HG02938 (cell line): ENCODE data around the gene CHCHD6.
"Not testable (repeated sequence)": the region's sequence is repeated elsewhere in the genome, so short reads cannot be mapped to it uniquely, and the experiment has no call there.

Source experiments
- ATAC-seq: cut with Tn5 transposase; IDR thresholded peaks from one replicate; pipeline ENCODE4 v1.9.1; 2021; ENCODE audit warnings: mild to moderate bottlenecking, moderate library complexity; ENCODE audit not compliant: unreplicated experiment

CHCHD6 gene

GRCh38 chr3:126765187-126766069 lies 61.4 kb downstream of the CHCHD6 start:
- ATAC-seq = no peak

- ATAC-seq = no peak
Measured at GRCh38 chr3:126766653-126767052, 62.6 kb downstream of the CHCHD6 start.

GRCh38 chr3:126768903-126769302 lies 64.9 kb downstream of the CHCHD6 start:
- no peak for ATAC-seq

- no peak for ATAC-seq
Measured at GRCh38 chr3:126770096-126770495, 66.1 kb downstream of the CHCHD6 start.

GRCh38 chr3:126773167-126773566 lies 69.1 kb downstream of the CHCHD6 start:
- ATAC-seq = no peak

GRCh38 chr3:126773783-126774182 lies 69.7 kb downstream of the CHCHD6 start:
- ATAC-seq = no peak

- no peak for ATAC-seq
Measured at GRCh38 chr3:126777366-126777765, 73.3 kb downstream of the CHCHD6 start.

- no peak for ATAC-seq
Measured at GRCh38 chr3:126780666-126781065, 76.6 kb downstream of the CHCHD6 start.

- no peak for ATAC-seq
Measured at GRCh38 chr3:126781406-126781805, 77.4 kb downstream of the CHCHD6 start.

- no peak for ATAC-seq
Measured at GRCh38 chr3:126781889-126782491, 78.0 kb downstream of the CHCHD6 start.

- ATAC-seq = no peak
Measured at GRCh38 chr3:126782536-126782935, 78.5 kb downstream of the CHCHD6 start.

GRCh38 chr3:126784254-126784653 lies 80.2 kb downstream of the CHCHD6 start:
- no peak for ATAC-seq

- ATAC-seq = not testable (repeated sequence)
Measured at GRCh38 chr3:126791320-126791719, 87.3 kb downstream of the CHCHD6 start.

GRCh38 chr3:126792998-126793397 lies 89.0 kb downstream of the CHCHD6 start:
- ATAC-seq = no peak

GRCh38 chr3:126797563-126797962 lies 93.5 kb downstream of the CHCHD6 start:
- no peak for ATAC-seq

GRCh38 chr3:126798521-126798920 lies 94.5 kb downstream of the CHCHD6 start:
- ATAC-seq = no peak

- ATAC-seq = no peak
Measured at GRCh38 chr3:126799099-126799498, 95.1 kb downstream of the CHCHD6 start.

GRCh38 chr3:126801312-126801711 lies 97.3 kb downstream of the CHCHD6 start:
- ATAC-seq = not testable (repeated sequence)

GRCh38 chr3:126807795-126808194 lies 103.8 kb downstream of the CHCHD6 start:
- no peak for ATAC-seq

- ATAC-seq = no peak
Measured at GRCh38 chr3:126811530-126811929, 107.5 kb downstream of the CHCHD6 start.

GRCh38 chr3:126816298-126816697 lies 112.3 kb downstream of the CHCHD6 start:
- no peak for ATAC-seq
